ENCODE data around the gene LBR.

DNA sequence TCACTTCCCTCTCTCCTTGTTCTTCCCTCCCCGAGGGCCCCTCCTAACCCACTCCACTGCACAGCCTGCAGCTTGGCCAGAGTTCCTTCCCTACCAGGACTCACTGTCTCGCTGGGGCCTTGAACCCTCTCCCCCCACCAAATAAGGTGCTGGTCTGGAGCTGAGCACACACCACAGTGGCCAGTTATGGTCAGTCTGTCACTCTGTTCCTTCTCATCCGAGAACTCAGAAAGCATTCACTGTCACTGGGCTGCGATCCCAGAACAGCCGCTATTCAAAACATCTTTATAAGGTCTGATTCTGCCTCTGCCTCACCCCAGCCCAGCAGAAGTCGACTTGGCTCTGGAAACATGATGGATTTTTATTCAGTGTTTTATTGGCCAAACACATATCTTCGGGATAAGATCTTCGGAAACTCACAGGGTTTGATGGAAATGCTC is 19.8 kb upstream of the LBR start:
- TF ChIP-seq EZH2 (IDR thresholded peaks at IDR 0.05): no peak
- no peak for TF ChIP-seq FOXP2 (optimal IDR thresholded peaks at IDR 0.05; ENCODE audit: control extremely low read depth, extremely low read length, insufficient read depth)
